ENCODE results near the gene PDGFRB. TPM values are rescaled to one million over a fixed set of nuclear protein-coding genes. Genes with fewer than 3 reads are reported as not detected.
A peak's percentile ranks its signal among the peaks of the same experiment; 100 is the strongest.

PDGFRB gene
- polyA plus RNA-seq, 2 of the 4 experiments (the other 2 are of a cell fraction) = 0.22 TPM

DNA sequence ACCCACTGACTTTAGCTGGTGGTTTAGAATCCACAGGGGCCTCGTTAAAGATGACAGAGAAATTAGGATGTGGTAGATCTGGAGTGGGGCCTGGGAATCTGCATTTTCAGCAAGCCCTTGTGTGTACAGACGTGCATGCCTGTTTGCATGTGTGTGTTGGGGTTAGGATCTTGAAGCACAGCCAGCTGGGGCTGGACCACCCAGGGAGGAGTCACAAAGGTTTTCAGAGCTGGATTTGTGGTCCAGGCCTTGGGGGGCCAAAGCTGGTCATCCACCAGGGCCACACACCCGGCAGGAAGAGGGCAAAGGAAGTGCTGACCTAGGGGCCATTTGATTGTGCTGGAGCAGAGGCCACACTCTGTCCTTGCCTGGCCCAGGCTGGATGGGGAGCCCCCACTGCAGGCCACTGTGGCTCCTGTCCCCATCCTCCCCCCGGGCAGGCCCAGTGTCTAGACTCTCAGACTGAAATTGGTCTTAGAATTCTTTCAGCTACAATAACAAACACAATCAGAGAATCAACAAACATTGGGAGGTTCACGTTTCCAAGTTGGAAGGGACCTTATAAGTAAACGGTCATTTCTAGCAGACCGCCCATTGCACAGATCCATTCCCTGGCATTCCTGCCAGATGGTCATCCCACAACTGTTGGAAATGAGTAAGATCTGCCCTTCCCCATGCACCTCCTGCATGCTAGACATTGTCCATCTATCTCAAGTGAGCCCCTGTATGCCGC lies 21.3 kb upstream of the PDGFRB start:
- ChIA-PET CTCF (interaction anchor here (0.6 to 5.8 kb wide), 12 partner anchors 10 to 303 kb away, joined by 3 to 27 read pairs (median 4); partner anchors contain the start of gene SLC6A7), POLR2A (no interaction called here)
- WGBS (ENCODE audit: missing lambda C conversion rate) = 59% methylated on average over 7 of the region's 8 CpGs
- Histone ChIP-seq H3K9me3 (no peaks in the 10 kb centered on the region), H3K4me3 (no peak overlapping the region), H3K27ac (no peak overlapping the region), H3K4me2 (no peak overlapping the region), H3K4me1 (no peaks in the 10 kb centered on the region)
- no peak for DNase-seq (ENCODE audit: low read depth in 1 of 2, low spot score in 1 of 2)
- TF ChIP-seq CBX2 (IDR thresholded peaks at IDR 0.05; ENCODE audit: borderline replicate concordance, low read depth) (no peak), FOSB (CRISPR knock-in tag; IDR thresholded peaks at IDR 0.05) (no peak), BHLHE40 (IDR thresholded peaks at IDR 0.05; ENCODE audit: low read depth, low read length) (no peak), SREBF2 (IDR thresholded peaks at IDR 0.05) (no peak), SMC3 (IDR thresholded peaks at IDR 0.05) (no peak)
- TF ChIP-seq, protein P1, sequence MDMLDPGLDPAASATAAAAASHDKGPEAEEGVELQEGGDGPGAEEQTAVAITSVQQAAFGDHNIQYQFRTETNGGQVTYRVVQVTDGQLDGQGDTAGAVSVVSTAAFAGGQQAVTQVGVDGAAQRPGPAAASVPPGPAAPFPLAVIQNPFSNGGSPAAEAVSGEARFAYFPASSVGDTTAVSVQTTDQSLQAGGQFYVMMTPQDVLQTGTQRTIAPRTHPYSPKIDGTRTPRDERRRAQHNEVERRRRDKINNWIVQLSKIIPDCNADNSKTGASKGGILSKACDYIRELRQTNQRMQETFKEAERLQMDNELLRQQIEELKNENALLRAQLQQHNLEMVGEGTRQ (IDR thresholded peaks at IDR 0.05) = no peak
- TF ChIP-seq, protein P2, sequence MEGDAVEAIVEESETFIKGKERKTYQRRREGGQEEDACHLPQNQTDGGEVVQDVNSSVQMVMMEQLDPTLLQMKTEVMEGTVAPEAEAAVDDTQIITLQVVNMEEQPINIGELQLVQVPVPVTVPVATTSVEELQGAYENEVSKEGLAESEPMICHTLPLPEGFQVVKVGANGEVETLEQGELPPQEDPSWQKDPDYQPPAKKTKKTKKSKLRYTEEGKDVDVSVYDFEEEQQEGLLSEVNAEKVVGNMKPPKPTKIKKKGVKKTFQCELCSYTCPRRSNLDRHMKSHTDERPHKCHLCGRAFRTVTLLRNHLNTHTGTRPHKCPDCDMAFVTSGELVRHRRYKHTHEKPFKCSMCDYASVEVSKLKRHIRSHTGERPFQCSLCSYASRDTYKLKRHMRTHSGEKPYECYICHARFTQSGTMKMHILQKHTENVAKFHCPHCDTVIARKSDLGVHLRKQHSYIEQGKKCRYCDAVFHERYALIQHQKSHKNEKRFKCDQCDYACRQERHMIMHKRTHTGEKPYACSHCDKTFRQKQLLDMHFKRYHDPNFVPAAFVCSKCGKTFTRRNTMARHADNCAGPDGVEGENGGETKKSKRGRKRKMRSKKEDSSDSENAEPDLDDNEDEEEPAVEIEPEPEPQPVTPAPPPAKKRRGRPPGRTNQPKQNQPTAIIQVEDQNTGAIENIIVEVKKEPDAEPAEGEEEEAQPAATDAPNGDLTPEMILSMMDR (IDR thresholded peaks at IDR 0.05) = no peak
- FAIRE-seq = no peak
- no peak for ATAC-seq

DNA sequence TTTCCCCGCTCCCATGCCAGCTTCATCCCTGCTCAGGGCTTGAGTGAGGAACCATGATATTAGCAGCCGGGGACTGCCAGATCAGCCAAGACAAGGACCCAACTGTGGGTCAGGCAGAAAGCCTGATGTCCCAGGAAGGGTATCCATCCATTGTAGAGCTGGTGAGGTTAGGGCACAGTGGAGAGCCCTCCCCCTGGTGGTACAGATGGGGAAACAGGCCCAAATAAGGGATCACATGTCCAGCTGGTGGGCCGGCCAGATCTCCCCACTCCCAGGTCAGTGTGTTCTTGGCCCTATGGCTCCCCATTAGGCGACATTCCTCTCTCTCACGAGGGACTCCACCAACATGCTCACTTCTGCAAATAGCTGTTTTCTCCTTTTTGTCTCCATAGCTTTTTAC lies 19.9 kb upstream of the PDGFRB start:
- POLR2A ChIA-PET = no interaction called here
- TF ChIP-seq SMC3 (IDR thresholded peaks at IDR 0.05) (no peak), MAZ (IDR thresholded peaks at IDR 0.05; ENCODE audit: borderline replicate concordance, low read depth, low read length) (no peak), HOXA7 (CRISPR knock-in tag; IDR thresholded peaks at IDR 0.05) (no peak), HOXB13 (CRISPR knock-in tag; IDR thresholded peaks at IDR 0.05; ENCODE audit: low read depth) (no peak), RAD21 (conservative IDR thresholded peaks at IDR 0.05 in 1 of 2, IDR thresholded peaks at IDR 0.05 in 1 of 2) (peak in 1 of 2 experiments; percentile 42; a peak in 2 of 5 replicates)
- TF ChIP-seq, protein P3, sequence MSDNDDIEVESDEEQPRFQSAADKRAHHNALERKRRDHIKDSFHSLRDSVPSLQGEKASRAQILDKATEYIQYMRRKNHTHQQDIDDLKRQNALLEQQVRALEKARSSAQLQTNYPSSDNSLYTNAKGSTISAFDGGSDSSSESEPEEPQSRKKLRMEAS (IDR thresholded peaks at IDR 0.05) = 0 out of 2 replicates have a peak, but pooled peaks have one; percentile 14
- TF ChIP-seq, protein P4, sequence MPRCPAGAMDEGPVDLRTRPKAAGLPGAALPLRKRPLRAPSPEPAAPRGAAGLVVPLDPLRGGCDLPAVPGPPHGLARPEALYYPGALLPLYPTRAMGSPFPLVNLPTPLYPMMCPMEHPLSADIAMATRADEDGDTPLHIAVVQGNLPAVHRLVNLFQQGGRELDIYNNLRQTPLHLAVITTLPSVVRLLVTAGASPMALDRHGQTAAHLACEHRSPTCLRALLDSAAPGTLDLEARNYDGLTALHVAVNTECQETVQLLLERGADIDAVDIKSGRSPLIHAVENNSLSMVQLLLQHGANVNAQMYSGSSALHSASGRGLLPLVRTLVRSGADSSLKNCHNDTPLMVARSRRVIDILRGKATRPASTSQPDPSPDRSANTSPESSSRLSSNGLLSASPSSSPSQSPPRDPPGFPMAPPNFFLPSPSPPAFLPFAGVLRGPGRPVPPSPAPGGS (IDR thresholded peaks at IDR 0.05) = no peak
- TF ChIP-seq, protein P1 (IDR thresholded peaks at IDR 0.05) = 0 out of 2 replicates have a peak, but pooled peaks have one; percentile 25
- TF ChIP-seq, protein P2 (IDR thresholded peaks at IDR 0.05) = peak; percentile 38

More for the DNA sequence above, 19.9 kb upstream of the PDGFRB start:
- FAIRE-seq (no peak), ATAC-seq (peak; percentile 72 to 96), DNase-seq (ENCODE audit: low read depth in 1 of 2, low spot score in 1 of 2) (peak; percentile 53 to 81)
- no peaks in the 10 kb centered on the region for H3K9me3 ChIP-seq
- H3K4me2 ChIP-seq = no peak overlapping the region
- no peak overlapping the region for H3K27ac ChIP-seq
- CTCF ChIA-PET = interaction anchor here (0.8 to 5.8 kb wide), 16 partner anchors 12 to 184 kb away, joined by 3 to 27 read pairs (median 6); partner anchors contain the start of genes ARSI and SLC6A7
- no peak overlapping the region for H3K4me3 ChIP-seq
- no peaks in the 10 kb centered on the region for H3K4me1 ChIP-seq
- WGBS (ENCODE audit: missing lambda C conversion rate) = 54% methylated on average over 5 of the region's 5 CpGs

Data from A549 (cell line).